Progenitor cell of endocrine pancreas (in vitro differentiated cells): ENCODE measurements around the gene CD82. TPM values are rescaled to one million over a fixed set of nuclear protein-coding genes. Genes with fewer than 3 reads are reported as not detected.
"Not testable (repeated sequence)": the region's sequence is repeated elsewhere in the genome, so short reads cannot be mapped to it uniquely, and the experiment has no call there.

ENCODE experiments used
- DNase-seq: peaks from one replicate; pipeline ENCODE4 v3.0.0; 2021; ENCODE audit warnings: low spot score; ENCODE audit not compliant: unreplicated experiment
- H3K27ac Mint-ChIP-seq: 2 replicates; pipeline ENCODE4 v1.8.0; 2021; ENCODE audit warnings: mild to moderate bottlenecking, moderate library complexity, mixed read lengths
- H3K27me3 Mint-ChIP-seq: 2 replicates; pipeline ENCODE4 v1.8.0; 2021; ENCODE audit warnings: mixed read lengths
- H3K36me3 Mint-ChIP-seq: 2 replicates; pipeline ENCODE4 v1.8.0; 2022; ENCODE audit warnings: mixed read lengths; ENCODE audit not compliant: insufficient read depth
- H3K4me1 Mint-ChIP-seq: 2 replicates; pipeline ENCODE4 v1.8.0; 2021; ENCODE audit warnings: low read depth, mixed read lengths
- H3K4me3 Mint-ChIP-seq: 2 replicates; pipeline ENCODE4 v1.8.0; 2021; ENCODE audit warnings: low read depth, mild to moderate bottlenecking, moderate library complexity, mixed read lengths
- H3K9me3 Mint-ChIP-seq: 2 replicates; pipeline ENCODE4 v1.8.0; 2021; ENCODE audit warnings: low read depth, mixed read lengths
- CTCF ChIP-seq: fragments of 200-600 bp; sonication (generic); IDR thresholded peaks from one replicate; pipeline ENCODE4 v1.5.0; 2021; ENCODE audit warnings: antibody characterized with exemption, mild to moderate bottlenecking; ENCODE audit not compliant: unreplicated experiment
- total RNA-seq: library from RNA; stranded (reverse); gene quantifications from 2 replicates; pipeline ENCODE4 v1.2.1, GENCODE V29; 2021

CD82 gene
- total RNA-seq, 1 donor from 2014 or later = 9.3 TPM

GRCh38 chr11:44538375-44539054 is 26.9 kb upstream of the CD82 start:
- no peaks in the 10 kb centered on the region for H3K4me1 Mint-ChIP-seq
- H3K4me3 Mint-ChIP-seq = no peak overlapping the region
- no peak overlapping the region for H3K27ac Mint-ChIP-seq
- DNase-seq = peak; percentile 76
- TF ChIP-seq CTCF = peak; percentile 97
- no peaks in the 10 kb centered on the region for H3K9me3 Mint-ChIP-seq
- peaks cover 31% of the 10 kb centered on the region for H3K27me3 Mint-ChIP-seq
- H3K36me3 Mint-ChIP-seq = no peaks in the 10 kb centered on the region

- no peak overlapping the region for H3K4me3 Mint-ChIP-seq
- no peak for TF ChIP-seq CTCF
- peaks cover 20% of the 10 kb centered on the region for H3K27me3 Mint-ChIP-seq
- no peak for DNase-seq
- H3K9me3 Mint-ChIP-seq = no peaks in the 10 kb centered on the region
- no peaks in the 10 kb centered on the region for H3K4me1 Mint-ChIP-seq
- no peak overlapping the region for H3K27ac Mint-ChIP-seq
- H3K36me3 Mint-ChIP-seq = no peaks in the 10 kb centered on the region
These were observed 25.5 kb upstream of the CD82 start for GRCh38 chr11:44539971-44540370.

- no peaks in the 10 kb centered on the region for H3K4me1 Mint-ChIP-seq
- TF ChIP-seq CTCF = no peak
- DNase-seq = no peak
- peaks cover 17% of the 10 kb centered on the region for H3K27me3 Mint-ChIP-seq
- H3K9me3 Mint-ChIP-seq = peaks cover 3% of the 10 kb centered on the region
- H3K36me3 Mint-ChIP-seq = no peaks in the 10 kb centered on the region
- H3K4me3 Mint-ChIP-seq = no peak overlapping the region
- no peak overlapping the region for H3K27ac Mint-ChIP-seq
These were observed 24.8 kb upstream of the CD82 start for GRCh38 chr11:44540667-44541066.

- Mint-ChIP-seq H3K4me1 (no peaks in the 10 kb centered on the region), H3K9me3 (peaks cover 3% of the 10 kb centered on the region), H3K27me3 (peaks cover 11% of the 10 kb centered on the region), H3K36me3 (no peaks in the 10 kb centered on the region), H3K27ac (no peak overlapping the region), H3K4me3 (no peak overlapping the region)
- TF ChIP-seq CTCF = no peak
- DNase-seq = no peak
These were observed 23.1 kb upstream of the CD82 start for GRCh38 chr11:44542372-44542771.

- not testable (repeated sequence) for H3K27me3 Mint-ChIP-seq, H3K9me3 Mint-ChIP-seq, H3K4me3 Mint-ChIP-seq, H3K4me1 Mint-ChIP-seq, DNase-seq, H3K27ac Mint-ChIP-seq, H3K36me3 Mint-ChIP-seq
These were observed 18.5 kb upstream of the CD82 start for GRCh38 chr11:44546984-44547383.

GRCh38 chr11:44547534-44547933 is 17.9 kb upstream of the CD82 start:
- not testable (repeated sequence) for H3K9me3 Mint-ChIP-seq, H3K27me3 Mint-ChIP-seq, H3K4me1 Mint-ChIP-seq, H3K4me3 Mint-ChIP-seq, H3K27ac Mint-ChIP-seq, DNase-seq, H3K36me3 Mint-ChIP-seq
